Fibroblast of the conjunctiva (primary cell): ENCODE measurements around the gene PHLDA3.

Experiments
- DNase-seq: peaks from one replicate; pipeline ENCODE4 v3.0.0-alpha.2; 2010; ENCODE audit warnings: low read depth

Gene PHLDA3

DNA sequence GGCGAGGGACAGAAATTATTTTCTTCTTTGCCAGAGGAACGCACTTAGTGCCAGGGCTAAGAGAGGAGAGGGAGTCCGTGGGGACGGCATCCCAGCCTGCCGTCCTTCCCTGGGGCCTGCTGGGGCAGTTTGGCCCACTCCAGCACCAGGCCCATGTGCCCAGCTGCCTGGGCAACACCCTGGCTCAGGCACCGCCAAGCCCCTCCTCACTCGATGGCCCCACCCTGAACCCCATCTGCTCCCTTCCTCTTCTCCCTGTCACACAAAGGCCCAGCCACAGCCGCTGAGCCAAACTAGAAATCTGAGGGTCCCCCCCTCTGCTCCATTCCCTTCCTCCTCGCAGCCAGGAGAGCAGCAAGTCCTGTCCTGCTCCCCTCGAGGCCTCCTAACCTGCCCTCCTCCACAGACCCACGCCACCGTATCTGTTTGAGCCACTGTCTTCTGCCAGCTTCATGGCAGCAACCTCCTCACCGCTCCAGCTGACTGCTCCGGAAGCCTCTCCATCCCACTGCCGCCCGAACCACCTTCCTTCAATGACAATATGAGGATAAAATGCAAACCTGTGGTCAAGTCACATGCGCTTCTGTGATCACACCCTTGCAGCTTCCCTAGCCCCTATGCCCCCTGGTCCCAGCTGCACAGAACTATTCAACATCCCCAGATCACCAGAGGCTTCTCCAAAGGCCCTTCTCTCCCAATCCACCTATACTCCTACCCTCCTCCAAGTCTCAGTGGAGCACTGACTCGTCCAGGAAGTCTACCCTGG, 39.1 kb downstream of the PHLDA3 start:
- no peak for DNase-seq

DNA sequence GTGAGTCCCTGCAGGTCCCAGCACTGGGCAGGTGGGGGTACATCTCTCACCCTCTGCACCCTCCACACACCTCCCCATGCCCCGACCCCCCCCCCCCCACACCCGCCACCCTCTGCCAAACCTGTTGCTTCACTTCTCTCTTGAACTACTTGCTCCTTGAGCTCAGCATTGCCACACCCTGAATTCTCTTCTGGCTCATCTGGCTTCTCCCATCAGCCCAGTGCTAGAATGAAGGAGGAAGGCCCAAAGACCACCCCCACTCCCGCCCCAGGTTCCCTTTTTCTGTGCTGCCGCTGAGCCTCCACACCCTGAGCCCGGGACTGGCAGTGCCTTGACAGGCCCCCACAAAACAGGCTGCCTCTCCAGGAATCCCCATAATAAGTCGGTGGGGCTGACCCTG, 41.0 kb downstream of the PHLDA3 start:
- DNase-seq, result no peak

DNA sequence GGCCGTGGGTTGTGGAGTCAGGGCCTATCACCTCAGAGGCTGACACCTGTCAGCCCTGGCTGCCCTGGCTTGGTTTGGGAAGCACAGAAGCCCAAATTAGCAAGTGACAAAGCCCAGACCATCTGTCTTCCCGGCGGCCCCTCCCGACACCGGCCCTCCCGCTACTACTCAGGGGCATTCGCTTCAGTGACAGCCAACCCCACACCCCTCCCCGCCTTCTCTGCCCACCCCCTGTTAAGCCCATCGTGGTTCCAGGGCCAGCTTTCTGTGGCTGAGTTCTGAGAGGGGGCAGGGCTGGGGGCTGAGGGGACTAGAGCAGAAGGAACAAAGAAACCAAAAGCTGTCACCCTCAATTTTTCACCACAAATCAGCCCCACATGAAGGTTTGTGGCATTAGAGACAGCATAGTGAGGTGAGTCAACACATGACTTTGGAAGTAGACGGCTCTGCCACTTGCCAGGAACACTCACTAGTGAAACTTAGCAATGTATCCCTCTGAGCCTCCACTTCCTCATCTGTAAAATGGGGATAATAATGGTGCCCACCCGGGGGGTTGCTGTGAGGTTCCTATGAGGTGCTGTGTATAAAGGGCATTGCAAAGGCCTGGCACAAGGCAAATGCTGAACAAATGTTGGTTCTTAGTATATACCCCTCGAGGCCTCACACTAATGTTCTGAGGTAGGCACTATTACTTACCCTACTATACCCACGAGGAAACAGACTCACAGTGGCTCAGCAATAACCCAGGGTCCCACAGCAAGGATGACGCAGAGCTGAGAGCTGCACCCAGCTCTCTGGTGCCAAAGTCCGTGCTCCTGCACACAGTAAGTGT, 42.3 kb downstream of the PHLDA3 start:
- no peak for DNase-seq

DNA sequence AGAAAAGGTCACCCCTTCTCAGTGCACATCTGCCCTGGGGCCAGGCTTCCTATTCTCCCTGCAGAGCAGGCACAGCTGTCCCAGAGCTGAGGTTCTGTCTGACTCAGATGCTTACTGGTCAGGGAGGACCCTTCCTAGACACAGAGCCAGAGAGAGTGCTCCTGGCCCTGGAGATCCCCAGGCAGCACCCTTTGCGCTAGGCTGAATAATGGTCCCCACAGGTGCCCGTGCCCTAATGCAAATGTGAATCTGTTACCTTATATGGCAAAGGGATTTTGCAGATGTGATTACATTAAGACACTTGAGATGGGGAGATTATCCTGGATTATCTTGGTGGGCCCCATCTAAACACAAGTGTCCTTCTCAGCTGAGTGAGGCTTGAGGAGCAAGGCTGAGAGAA, 44.8 kb downstream of the PHLDA3 start:
- DNase-seq, result no peak

DNA sequence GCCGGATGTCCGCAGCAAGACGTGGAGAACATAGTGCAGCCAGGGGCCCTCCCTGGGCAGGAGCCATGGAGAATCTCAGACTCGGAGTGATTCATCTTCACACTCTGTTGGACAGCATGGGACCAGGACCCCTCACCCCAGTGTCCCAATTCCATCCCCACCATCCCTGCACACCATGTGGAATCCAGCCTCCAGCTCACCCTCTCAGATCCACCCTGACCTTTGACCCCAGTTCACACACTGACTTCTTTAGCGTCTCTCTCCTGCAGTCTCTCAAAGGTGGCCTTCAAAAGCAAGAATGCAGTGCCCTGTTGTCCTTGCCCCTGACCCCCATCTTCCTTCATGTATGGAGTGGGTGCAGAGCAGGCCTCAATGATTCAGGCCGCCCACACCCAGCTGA, 45.3 kb downstream of the PHLDA3 start:
- no peak for DNase-seq

DNA sequence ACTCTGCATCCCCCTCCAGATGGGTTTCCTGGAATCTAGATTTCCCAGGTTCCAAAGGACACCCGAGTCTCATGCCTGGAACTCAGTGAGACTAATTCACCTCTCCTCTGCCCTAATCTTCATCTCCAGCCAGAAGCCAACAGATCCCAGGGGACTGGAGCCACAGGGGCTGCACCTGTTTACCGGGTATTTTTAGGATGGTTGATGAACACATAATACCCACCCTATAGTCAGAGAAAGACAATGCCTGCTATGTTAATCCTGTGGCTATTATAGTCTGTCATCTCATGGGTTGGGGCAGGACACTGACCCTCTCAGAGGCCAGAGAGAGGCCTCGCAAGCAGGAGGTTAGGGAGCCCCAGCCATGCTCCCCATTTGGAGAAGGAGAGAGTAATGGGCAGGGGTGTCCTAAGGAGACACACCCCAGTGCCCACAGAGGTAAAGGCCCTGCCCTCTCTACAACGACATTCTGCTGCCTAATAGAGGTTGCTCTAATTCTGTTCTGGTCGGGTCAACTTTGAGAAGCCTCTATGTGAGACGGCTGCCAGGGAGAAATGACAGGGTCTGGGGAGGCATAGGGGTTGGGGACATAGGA, 46.5 kb downstream of the PHLDA3 start:
- DNase-seq, result no peak

DNA sequence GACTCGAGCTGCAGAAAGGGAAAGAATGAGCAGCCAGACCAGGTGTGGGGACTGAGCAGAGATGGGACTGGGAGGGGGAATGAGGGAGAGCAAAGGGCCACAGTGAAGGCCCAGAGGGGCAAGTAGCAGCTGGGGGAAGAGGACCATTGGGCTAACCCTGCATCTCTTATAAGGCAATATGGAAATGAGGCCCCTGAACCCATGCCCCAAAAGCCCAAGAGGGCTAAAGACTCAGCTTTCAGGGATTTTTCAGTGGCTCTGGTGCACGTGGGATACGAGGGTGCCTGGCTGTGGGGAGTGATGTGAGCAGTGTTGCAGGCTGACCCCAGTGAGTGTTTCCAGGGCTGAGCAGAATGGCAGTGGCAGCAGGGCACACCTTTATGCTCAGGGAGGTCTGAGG, 47.0 kb downstream of the PHLDA3 start:
- no peak for DNase-seq

DNA sequence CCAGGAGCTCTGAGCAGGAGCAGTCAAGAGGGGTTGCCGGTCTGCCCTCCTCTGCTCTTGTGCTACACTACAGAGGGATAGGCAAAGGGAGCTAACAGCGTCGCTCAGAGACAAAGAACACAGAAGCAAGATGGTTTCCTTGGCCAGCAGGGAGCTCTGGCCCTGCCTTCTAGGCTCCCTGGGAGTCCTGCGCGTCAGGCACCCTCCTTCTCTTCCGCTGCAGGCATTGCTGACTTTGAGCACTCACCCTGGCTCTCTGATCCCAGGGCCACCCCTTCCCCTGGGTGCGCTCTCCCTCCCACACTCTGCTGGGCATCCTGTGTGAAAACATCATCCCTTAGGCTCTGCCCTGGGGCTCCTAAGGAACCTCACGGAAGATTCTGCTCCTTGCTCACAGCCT, 47.9 kb downstream of the PHLDA3 start:
- no peak for DNase-seq

DNA sequence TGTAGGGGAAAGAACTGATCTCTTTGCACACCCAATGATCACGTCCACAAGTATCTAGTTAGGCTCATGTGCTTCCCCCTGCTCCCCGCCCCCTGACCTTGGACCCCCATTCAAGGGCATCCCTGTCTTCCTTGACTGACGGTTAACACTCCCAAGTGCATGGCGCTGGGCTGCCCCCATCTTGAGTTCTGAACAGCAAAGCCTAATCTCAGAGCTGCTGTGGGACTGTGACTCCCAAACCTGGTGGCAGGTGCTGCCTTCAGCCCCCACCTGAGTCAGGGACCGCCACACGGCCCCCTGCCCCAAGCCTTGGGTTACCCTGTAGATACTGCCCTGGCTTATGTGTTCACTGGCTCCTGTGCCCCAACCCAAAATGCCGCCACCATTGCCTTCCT, 48.4 kb downstream of the PHLDA3 start:
- no peak for DNase-seq

DNA sequence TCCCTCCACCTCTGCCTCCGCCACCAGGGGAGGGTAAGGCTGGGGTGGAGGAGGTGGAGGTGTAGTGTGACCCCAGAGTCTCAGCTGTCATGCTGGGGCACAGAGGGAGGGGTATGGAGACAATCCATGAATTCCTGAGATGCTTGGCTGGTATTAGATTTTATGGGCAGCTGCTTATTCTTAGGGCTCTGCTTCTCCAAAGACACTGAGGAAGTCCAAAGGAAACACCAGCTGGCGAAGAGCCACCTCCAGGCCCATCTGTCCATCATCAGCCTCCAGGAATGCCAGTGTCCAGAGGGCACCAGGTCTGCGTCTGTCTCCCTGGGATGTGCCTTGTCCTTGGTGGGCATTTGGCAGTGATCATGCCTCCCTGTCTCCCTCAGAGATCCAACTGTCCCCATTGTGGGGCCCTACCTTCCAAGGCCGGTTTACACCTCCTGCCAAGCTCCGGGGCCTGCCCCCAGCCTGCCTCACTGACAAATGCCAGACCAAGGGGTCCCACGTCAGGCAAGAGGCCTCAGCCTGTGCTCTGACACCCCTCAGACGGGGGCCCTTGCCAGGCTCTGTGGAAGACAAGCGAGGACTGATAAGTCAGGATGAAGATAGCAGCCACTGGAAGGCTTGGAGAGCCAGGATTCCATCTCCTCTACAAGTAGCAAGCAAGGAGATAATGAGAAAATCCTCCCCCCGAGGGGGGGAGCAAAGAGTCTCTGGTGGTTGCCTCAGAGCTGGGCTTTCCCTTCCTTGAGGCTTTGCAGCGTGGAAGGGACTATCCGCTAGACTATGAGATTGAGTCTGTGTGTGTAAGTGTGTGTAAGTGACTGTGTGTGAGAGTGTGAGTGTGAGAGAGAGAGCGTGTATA, 49.0 kb downstream of the PHLDA3 start:
- DNase-seq, result no peak

DNA sequence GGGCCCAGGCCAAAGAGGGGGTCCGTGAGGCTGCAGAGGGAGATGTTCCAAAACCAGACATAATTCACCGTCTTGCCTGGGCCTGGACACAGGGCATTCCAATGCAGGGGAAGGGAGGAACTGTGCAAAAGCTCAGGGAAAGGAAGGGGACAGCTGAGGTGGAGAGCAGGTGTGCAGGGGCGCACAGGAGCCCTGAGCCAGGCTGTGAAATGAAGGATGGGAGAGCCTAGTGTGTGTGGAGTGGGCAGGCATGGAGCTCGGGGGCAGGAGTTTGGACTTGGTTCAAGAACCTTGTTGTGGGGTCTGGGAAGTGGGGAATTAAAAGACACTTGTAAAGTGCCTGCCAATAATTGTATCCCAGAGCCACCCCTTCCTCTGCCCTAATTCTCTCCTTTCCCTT, 49.7 kb downstream of the PHLDA3 start:
- no peak for DNase-seq

DNA sequence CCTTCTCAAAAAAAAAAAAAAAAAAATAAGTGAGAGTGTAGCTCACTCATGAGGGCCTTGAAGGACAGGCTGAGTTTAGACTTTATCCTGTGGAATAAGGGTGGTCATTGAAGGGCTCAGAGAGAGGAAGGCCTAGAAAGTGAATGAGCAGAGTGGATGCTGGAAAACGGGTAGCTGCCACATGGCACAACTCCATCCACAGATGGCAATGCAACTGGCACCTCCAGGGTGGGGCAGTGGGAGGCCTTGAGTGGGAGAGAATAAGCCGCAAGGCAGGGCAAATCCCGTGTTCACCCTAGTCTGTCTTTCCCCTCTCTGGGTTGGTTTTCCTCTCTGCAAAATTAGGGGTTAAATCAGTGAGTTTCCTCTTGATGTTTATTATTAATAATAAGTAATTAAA, 50.5 kb downstream of the PHLDA3 start:
- no peak for DNase-seq
